Loucy (cell line): ENCODE data around the gene LIM2.

ENCODE experiments used
- EZH2phosphoT487 ChIP-seq: fragments of 200-600 bp; IDR thresholded peaks from 2 replicates; pipeline ENCODE4 v1.6.1; 2018; ENCODE audit warnings: antibody characterized with exemption, mild to moderate bottlenecking, moderate library complexity, borderline replicate concordance
- TF ChIP-seq, protein P1 (sequence below): fragments of 200-600 bp; sonication (generic); conservative IDR thresholded peaks from 2 replicates; pipeline ENCODE4 v1.5.1; 2014; ENCODE audit warnings: mild to moderate bottlenecking, antibody characterized with exemption, low read length

DNA sequence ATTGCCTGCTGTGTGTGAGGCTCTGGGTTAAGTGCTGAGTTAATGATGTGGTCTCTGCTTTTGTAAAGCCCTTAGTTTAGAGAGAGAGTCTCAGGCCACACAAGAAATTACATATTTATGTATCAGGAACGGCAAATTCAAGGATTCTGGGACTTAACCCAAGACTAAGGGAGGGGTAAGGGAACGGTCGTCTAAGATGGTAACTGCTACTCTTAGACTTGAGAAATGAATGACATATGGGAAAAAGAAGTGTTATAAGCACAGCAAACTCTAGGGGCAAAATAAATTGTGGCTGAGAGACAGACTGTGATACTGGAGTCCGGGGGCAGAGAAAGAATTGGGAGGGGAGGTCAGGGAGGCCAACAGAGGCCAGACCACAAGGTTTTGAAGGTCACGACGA lies 56.1 kb downstream of the LIM2 start:
- TF ChIP-seq, protein P1, sequence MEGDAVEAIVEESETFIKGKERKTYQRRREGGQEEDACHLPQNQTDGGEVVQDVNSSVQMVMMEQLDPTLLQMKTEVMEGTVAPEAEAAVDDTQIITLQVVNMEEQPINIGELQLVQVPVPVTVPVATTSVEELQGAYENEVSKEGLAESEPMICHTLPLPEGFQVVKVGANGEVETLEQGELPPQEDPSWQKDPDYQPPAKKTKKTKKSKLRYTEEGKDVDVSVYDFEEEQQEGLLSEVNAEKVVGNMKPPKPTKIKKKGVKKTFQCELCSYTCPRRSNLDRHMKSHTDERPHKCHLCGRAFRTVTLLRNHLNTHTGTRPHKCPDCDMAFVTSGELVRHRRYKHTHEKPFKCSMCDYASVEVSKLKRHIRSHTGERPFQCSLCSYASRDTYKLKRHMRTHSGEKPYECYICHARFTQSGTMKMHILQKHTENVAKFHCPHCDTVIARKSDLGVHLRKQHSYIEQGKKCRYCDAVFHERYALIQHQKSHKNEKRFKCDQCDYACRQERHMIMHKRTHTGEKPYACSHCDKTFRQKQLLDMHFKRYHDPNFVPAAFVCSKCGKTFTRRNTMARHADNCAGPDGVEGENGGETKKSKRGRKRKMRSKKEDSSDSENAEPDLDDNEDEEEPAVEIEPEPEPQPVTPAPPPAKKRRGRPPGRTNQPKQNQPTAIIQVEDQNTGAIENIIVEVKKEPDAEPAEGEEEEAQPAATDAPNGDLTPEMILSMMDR, result no peak
- TF ChIP-seq EZH2phosphoT487, result no peak
